GM23338 (cell line): ENCODE measurements around the gene SLC37A4.

Source experiments
- CREB1 ChIP-seq: fragments of 250-450 bp; sonication (Bioruptor Pico); IDR thresholded peaks from 2 replicates; pipeline ENCODE4 v1.5.0; 2020; ENCODE audit warnings: low read depth, mild to moderate bottlenecking, moderate library complexity
- CTCF ChIP-seq, 2 experiments: fragments of 200-600 bp in 1 of 2; sonication (generic) in 1 of 2; conservative IDR thresholded peaks; 2 replicates each; pipeline versions ENCODE4 v1.5.1 to v1.6.1; 2016 to 2017; ENCODE audit warnings: antibody characterized with exemption in 2 of 2, low read depth in 2 of 2, mild to moderate bottlenecking in 2 of 2, moderate library complexity in 1 of 2
- EZH2 ChIP-seq: fragments of 200-600 bp; sonication (generic); IDR thresholded peaks from one replicate; pipeline ENCODE4 v1.8.0; 2017; ENCODE audit warnings: antibody characterized with exemption, mild to moderate bottlenecking, low read depth; ENCODE audit not compliant: unreplicated experiment
- EZH2phosphoT487 ChIP-seq: fragments of 200-600 bp; sonication (generic); IDR thresholded peaks from one replicate; pipeline ENCODE4 v1.8.1; 2018; ENCODE audit warnings: antibody characterized with exemption; ENCODE audit not compliant: unreplicated experiment
- JUNB ChIP-seq: IDR thresholded peaks from one replicate; pipeline ENCODE4 v1.6.1; 2016; ENCODE audit warnings: antibody characterized with exemption; ENCODE audit not compliant: unreplicated experiment
- POLR2AphosphoS5 ChIP-seq: IDR thresholded peaks from 2 replicates; pipeline ENCODE4 v1.6.1; 2016; ENCODE audit warnings: antibody characterized with exemption, low read depth
- REST ChIP-seq: IDR thresholded peaks from one replicate; pipeline ENCODE4 v1.6.1; 2018; ENCODE audit warnings: antibody characterized with exemption; ENCODE audit not compliant: unreplicated experiment
- ZNF114 ChIP-seq: fragments of 250-450 bp; sonication (Bioruptor Pico); IDR thresholded peaks from 2 replicates; pipeline ENCODE4 v1.5.0; 2020; ENCODE audit warnings: mild to moderate bottlenecking, moderate library complexity

- TF ChIP-seq CTCF (conservative IDR thresholded peaks at IDR 0.05; ENCODE audit: low read depth in 2 of 2) (no peak), CREB1 (CRISPR knock-in tag) (no peak), POLR2AphosphoS5 (no peak), EZH2phosphoT487 (no peak), EZH2 (no peak), REST (no peak), JUNB (no peak), ZNF114 (CRISPR knock-in tag) (no peak)
Measured at GRCh38 chr11:118998388-118998717, 32.3 kb downstream of the SLC37A4 start.
